ENCODE measurements around the gene EIF4G3. TPM values are rescaled to one million over a fixed set of nuclear protein-coding genes. Genes with fewer than 3 reads are reported as not detected.
"Not testable (repeated sequence)": the region's sequence is repeated elsewhere in the genome, so short reads cannot be mapped to it uniquely, and the experiment has no call there.

EIF4G3 gene
- total RNA-seq, 2 donors from 2014 or later = 20.8 to 48.8 TPM

DNA sequence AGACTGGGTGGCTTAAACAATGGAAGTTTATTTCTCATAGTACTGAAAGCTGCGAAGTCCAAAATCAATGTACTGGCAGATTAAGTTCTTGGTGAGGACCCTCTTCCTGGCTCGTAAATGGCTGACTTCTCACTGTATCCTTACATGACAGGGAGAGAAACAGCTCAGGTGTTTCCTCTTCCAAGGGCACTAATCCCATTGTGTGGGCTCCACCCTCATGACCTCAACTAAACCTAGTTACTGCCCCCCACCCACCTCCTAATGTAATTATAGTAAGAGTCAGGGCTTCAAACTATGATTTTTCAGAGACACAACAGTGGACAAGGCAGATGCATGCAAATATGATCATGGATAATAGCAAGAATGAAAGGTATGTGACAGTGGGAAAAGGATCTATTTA lies 308.4 kb downstream of the EIF4G3 start:
- WGBS, 2 donors = 100% methylated on average over 2 of the region's 2 CpGs
- Histone ChIP-seq H3K9me3 (no peaks in the 10 kb centered on the region), H3K27ac (no peak overlapping the region), H3K4me1 (no peaks in the 10 kb centered on the region), H3K27me3 (no peaks in the 10 kb centered on the region), H3K4me3 (no peak overlapping the region), H3K36me3 (replicated peaks in 1 of 2; ENCODE audit: insufficient read depth in 1 of 2, low read depth in 2 of 2) (peaks cover 0 to 7% of the 10 kb centered on the region in 2 donors)
- no peak for ATAC-seq
- DNase-seq = no peak
- TF ChIP-seq, protein P1, sequence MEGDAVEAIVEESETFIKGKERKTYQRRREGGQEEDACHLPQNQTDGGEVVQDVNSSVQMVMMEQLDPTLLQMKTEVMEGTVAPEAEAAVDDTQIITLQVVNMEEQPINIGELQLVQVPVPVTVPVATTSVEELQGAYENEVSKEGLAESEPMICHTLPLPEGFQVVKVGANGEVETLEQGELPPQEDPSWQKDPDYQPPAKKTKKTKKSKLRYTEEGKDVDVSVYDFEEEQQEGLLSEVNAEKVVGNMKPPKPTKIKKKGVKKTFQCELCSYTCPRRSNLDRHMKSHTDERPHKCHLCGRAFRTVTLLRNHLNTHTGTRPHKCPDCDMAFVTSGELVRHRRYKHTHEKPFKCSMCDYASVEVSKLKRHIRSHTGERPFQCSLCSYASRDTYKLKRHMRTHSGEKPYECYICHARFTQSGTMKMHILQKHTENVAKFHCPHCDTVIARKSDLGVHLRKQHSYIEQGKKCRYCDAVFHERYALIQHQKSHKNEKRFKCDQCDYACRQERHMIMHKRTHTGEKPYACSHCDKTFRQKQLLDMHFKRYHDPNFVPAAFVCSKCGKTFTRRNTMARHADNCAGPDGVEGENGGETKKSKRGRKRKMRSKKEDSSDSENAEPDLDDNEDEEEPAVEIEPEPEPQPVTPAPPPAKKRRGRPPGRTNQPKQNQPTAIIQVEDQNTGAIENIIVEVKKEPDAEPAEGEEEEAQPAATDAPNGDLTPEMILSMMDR (IDR thresholded peaks at IDR 0.05) = no peak
- TF ChIP-seq POLR2A (IDR thresholded peaks at IDR 0.05) = no peak
- intact Hi-C loops (cut with DNase I) = no loop called here

DNA sequence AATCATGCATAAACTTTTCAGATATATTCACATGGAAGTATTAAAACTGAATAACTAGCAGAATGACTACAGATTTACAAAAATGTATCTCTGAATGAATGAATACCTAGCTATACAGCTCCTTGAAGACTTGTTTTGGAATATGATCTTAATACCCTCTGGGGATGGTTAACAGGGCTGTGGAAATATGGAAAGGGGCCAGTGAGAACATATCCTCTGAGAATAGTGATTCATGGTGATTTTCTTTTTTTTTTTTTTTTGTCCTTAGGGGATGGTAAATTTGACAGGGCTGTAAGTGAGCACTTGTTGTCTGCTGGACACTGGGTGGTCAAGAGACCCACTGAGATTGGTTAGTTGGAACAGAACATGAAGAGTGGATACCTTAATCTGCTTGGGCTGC lies 308.9 kb downstream of the EIF4G3 start:
- H3K4me3 ChIP-seq = no peak overlapping the region
- ATAC-seq (no peak), DNase-seq (no peak)
- H3K36me3 ChIP-seq (replicated peaks in 1 of 2; ENCODE audit: insufficient read depth in 1 of 2, low read depth in 2 of 2) = peaks cover 0 to 7% of the 10 kb centered on the region in 2 donors
- H3K9me3 ChIP-seq = no peaks in the 10 kb centered on the region
- intact Hi-C loops (cut with DNase I) = no loop called here
- no peak overlapping the region for H3K27ac ChIP-seq
- no peaks in the 10 kb centered on the region for H3K27me3 ChIP-seq
- no peak for TF ChIP-seq POLR2A (IDR thresholded peaks at IDR 0.05)
- TF ChIP-seq, protein P1 (IDR thresholded peaks at IDR 0.05) = no peak
- no peaks in the 10 kb centered on the region for H3K4me1 ChIP-seq

DNA sequence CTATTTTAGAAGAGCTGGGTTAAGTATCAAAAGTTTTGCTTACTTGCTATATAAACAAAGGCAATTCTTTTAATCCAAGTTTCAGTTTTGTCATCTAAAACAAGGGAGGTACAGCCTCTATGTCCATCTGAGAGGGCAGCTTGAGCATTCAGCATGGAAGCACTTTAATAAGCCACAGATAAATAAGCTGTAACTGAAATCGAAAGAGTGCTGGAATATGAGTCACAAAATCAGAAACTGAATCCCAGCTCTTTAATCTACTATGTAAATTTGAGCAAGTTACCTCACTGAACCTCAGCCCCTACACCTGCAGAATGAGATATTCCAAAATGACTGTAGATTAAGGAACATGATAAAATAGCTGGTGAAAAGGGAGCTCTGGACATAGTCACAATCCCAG lies 309.6 kb downstream of the EIF4G3 start:
- Histone ChIP-seq H3K4me3 (no peak overlapping the region), H3K9me3 (no peaks in the 10 kb centered on the region), H3K36me3 (replicated peaks in 1 of 2; ENCODE audit: insufficient read depth in 1 of 2, low read depth in 2 of 2) (peaks cover 0 to 10% of the 10 kb centered on the region in 2 donors), H3K4me1 (no peaks in the 10 kb centered on the region), H3K27me3 (no peaks in the 10 kb centered on the region), H3K27ac (no peak overlapping the region)
- 48 to 68% methylated on average over 1 of the region's 1 CpG for WGBS, 2 donors
- DNase-seq (no peak), ATAC-seq (no peak)
- no peak for TF ChIP-seq POLR2A (IDR thresholded peaks at IDR 0.05)
- TF ChIP-seq, protein P1 (IDR thresholded peaks at IDR 0.05) = no peak
- intact Hi-C loops (cut with DNase I) = no loop called here

DNA sequence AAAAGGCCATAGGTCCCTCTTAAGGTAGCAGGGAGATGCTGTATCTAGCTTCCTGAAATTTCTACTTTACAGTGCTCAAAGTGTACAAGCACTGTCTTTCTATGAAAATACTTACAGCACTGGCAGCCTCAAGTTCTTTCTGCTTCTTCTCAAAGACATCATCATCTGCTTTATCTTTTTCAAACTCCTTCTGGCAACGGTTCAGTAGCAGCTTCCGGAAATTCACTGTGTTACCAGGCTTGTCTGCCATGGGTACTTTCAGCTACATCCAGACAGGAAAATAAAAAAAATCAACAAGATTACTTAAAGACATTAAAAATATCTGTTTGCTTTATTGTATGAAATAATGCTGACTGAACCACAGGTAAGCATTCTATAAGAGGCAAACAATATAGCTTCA lies 311.7 kb downstream of the EIF4G3 start:
- intact Hi-C loops (cut with DNase I) = no loop called here
- Histone ChIP-seq H3K27ac (no peak overlapping the region), H3K4me3 (no peak overlapping the region), H3K36me3 (replicated peaks in 1 of 2; ENCODE audit: insufficient read depth in 1 of 2, low read depth in 2 of 2) (peaks cover 0 to 17% of the 10 kb centered on the region in 2 donors), H3K4me1 (no peaks in the 10 kb centered on the region), H3K9me3 (no peaks in the 10 kb centered on the region), H3K27me3 (no peaks in the 10 kb centered on the region)
- 85% methylated on average over 2 of the region's 2 CpGs for WGBS, 2 donors
- no peak for TF ChIP-seq POLR2A (IDR thresholded peaks at IDR 0.05)
- TF ChIP-seq, protein P1 (IDR thresholded peaks at IDR 0.05) = no peak
- ATAC-seq (no peak), DNase-seq (no peak)

DNA sequence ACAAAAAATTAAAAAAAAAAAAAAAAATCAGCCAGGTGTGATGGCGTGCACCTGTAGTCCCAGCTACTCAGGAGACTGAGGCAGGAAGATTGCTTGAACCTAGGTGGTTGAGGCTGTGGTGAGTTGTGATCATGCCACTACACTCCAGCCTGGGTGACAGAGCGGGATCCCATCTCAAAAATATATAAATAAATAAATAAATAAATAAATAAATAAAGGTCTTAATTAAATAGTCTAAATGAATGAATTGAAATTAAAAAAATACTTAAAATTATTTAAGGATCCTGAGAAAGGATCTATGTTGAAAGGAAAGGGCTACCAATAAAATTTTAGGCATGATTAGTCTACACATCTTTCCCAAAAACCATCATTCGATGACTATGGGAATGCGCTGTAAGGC lies 322.2 kb downstream of the EIF4G3 start:
- ATAC-seq = no peak
- intact Hi-C loops (cut with DNase I) = no loop called here
- H3K27me3 ChIP-seq = no peaks in the 10 kb centered on the region
- TF ChIP-seq, protein P1 (IDR thresholded peaks at IDR 0.05) = no peak
- TF ChIP-seq POLR2A (IDR thresholded peaks at IDR 0.05) = no peak
- WGBS, 2 donors = 95 to 98% methylated on average over 4 of the region's 4 CpGs
- H3K36me3 ChIP-seq (replicated peaks in 1 of 2; ENCODE audit: insufficient read depth in 1 of 2, low read depth in 2 of 2) = peaks cover 0 to 9% of the 10 kb centered on the region in 2 donors
- no peak overlapping the region for H3K27ac ChIP-seq
- no peaks in the 10 kb centered on the region for H3K4me1 ChIP-seq
- no peak overlapping the region for H3K4me3 ChIP-seq
- no peaks in the 10 kb centered on the region for H3K9me3 ChIP-seq
- DNase-seq = no peak

DNA sequence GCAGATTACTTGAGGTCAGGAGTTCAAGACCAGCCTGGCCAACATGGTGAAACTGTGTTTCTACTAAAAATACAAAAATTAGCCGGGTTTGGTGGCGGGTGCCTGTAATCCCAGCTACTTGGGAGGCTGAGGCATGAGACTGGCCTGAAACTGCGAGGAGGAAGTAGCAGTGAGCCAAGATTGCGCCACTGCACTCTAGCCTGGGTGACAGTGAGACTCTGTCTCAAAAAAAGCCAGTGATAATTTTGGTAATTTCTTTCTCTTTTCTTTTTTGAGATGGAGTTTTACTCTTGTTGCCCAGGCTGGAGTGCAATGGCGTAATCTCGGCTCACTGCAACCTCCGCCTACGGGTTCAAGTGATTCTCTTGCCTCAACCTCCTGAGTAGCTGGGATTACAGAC lies 324.9 kb downstream of the EIF4G3 start:
- H3K4me1 ChIP-seq; ATAC-seq; H3K27me3 ChIP-seq; H3K36me3 ChIP-seq (replicated peaks in 1 of 2; ENCODE audit: insufficient read depth in 1 of 2, low read depth in 2 of 2); H3K27ac ChIP-seq; intact Hi-C loops (cut with DNase I); H3K9me3 ChIP-seq; H3K4me3 ChIP-seq: not testable (repeated sequence)
- WGBS, 2 donors = 74 to 82% methylated on average over 8 of the region's 8 CpGs
- peak in 1 of 4 donors; percentile 13 for DNase-seq
